ENCODE results near the gene ZFYVE26.

DNA sequence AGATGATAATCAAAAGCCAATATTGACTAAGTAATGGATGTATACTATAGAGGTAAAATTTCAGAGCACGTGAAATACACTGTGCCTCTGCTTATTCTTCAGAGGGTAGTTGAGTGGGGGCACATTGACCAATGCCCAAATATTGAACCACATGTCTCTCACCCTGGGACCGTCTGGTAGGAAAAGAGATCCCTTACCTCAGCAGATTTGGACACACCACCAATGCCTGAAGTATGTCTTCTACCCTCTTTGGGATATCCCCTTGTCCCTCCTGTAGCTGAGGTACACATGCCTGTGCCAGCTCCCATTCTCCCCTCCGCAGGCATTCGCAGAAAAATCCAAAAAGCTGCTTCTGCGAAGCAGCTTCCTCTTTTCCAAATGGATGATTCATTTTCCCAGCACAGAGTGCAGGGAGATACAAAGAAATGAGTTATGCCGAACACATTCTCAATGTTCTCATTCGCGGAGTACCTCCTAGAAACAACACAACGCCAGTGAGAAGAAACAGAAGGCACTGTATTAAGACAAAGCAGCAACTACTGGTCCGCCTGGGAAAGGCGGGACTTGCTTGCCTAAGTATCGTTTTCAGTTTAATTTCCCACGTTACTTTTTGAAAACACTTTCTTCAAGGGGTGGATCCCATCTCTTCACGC lies 691 bp downstream of the ZFYVE26 start:
- TF ChIP-seq CTCF (IDR thresholded peaks at IDR 0.05), result no peak
- no peak for TF ChIP-seq POLR2A (IDR thresholded peaks at IDR 0.05)
